Liver (tissue), 3 donors: ENCODE measurements around the gene HAGH.

Source experiments
- CTCF ChIP-seq: fragments of 150-350 bp; IDR thresholded peaks from 2 replicates; pipeline ENCODE4 v1.5.1; 2017; ENCODE audit warnings: improper control_type of control experiment, low read depth, low read length; ENCODE audit not compliant: missing input control
- MAX ChIP-seq: IDR thresholded peaks from 2 replicates; pipeline ENCODE4 v1.6.1; 2016; ENCODE audit warnings: antibody characterized with exemption
- RAD21 ChIP-seq, 2 donors: IDR thresholded peaks; 2 replicates each; pipeline ENCODE4 v1.6.1; 2016; ENCODE audit warnings: antibody characterized with exemption in 2 of 2, mild to moderate bottlenecking in 2 of 2
- REST ChIP-seq: IDR thresholded peaks from 2 replicates; pipeline ENCODE4 v1.6.1; 2016; ENCODE audit warnings: antibody characterized with exemption, mild to moderate bottlenecking
- ZBTB33 ChIP-seq: IDR thresholded peaks from 2 replicates; pipeline ENCODE4 v1.6.1; 2016; ENCODE audit warnings: antibody characterized with exemption
- donor health status: healthy.
- donor health status: healthy.

- TF ChIP-seq REST (no peak), MAX (no peak), ZBTB33 (no peak), CTCF (no peak), RAD21 (IDR thresholded peaks at IDR 0.05) (no peak)
These were observed 40.2 kb downstream of the HAGH start for GRCh38 chr16:1786242-1787055.
